ENCODE results near the gene CTBS.

CTBS gene

DNA sequence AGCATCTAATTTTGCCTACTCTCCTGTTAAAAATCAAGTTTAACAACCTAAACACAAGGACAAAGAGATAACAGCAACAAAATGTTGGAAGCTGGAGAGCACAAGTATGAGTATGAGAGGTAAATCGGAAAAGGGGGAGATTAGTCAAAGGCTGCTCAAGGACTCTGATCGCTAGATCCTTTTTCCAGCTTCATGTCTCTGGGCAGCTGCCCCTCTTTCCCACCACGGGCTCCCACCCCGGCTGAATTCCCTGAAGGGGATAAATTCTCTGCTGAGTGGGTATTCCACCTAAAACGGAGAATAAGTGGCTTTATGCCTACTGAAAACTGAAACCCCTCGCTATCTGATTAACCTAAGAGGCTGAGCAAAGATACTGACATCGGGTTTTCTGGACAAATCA lies 696 bp upstream of the CTBS start:
- H3K9me2 ChIP-seq (ENCODE audit: low read depth, low read length), result no peaks in the 10 kb centered on the region
- peak overlapping the region; percentile 87; the same call in 1 of the 2 replicates for H2AFZ ChIP-seq (ENCODE audit: low read length)
- no peaks in the 10 kb centered on the region for H3K79me2 ChIP-seq (ENCODE audit: insufficient read depth, low read length)
- no peak for TF ChIP-seq CTCF (IDR thresholded peaks at IDR 0.05; ENCODE audit: low read length)
- no peaks in the 10 kb centered on the region for H3K27me3 ChIP-seq (ENCODE audit: insufficient read depth, low read length)
- H3K4me2 ChIP-seq (ENCODE audit: low read length), result peak overlapping the region; percentile 83
- 0 out of 2 replicates have a peak, but pooled peaks cover 4% of the 10 kb centered on the region for H3K9me3 ChIP-seq (ENCODE audit: low read length)
- H3F3A ChIP-seq (ENCODE audit: insufficient read depth, low read length), result no peaks in the 10 kb centered on the region
- peak overlapping the region; percentile 74 for H3K4me3 ChIP-seq (ENCODE audit: low read depth, low read length, poor library complexity, severe bottlenecking)
- peak overlapping the region; percentile 50 for H3K9ac ChIP-seq (ENCODE audit: low read length)
- no peaks in the 10 kb centered on the region for H4K20me1 ChIP-seq (ENCODE audit: insufficient read depth, low read length)
- no peak overlapping the region for H3K27ac ChIP-seq (ENCODE audit: low read depth, low read length, poor library complexity, severe bottlenecking)
- peaks cover 24% of the 10 kb centered on the region for H3K4me1 ChIP-seq (ENCODE audit: insufficient read depth, low read length, severe bottlenecking)
- H3K36me3 ChIP-seq (ENCODE audit: insufficient read depth, low read length), result 0 out of 2 replicates have a peak, but pooled peaks cover 11% of the 10 kb centered on the region

- Histone ChIP-seq H3K27me3 (ENCODE audit: insufficient read depth, low read length) (no peaks in the 10 kb centered on the region), H3K4me2 (ENCODE audit: low read length) (peak overlapping the region; percentile 92), H3K4me3 (ENCODE audit: low read depth, low read length, poor library complexity, severe bottlenecking) (peak overlapping the region; percentile 74), H3K9me3 (ENCODE audit: low read length) (no peaks in the 10 kb centered on the region), H3K9ac (ENCODE audit: low read length) (peak overlapping the region; percentile 85), H3K27ac (ENCODE audit: low read depth, low read length, poor library complexity, severe bottlenecking) (peak overlapping the region; percentile 84), H3K9me2 (ENCODE audit: low read depth, low read length) (no peaks in the 10 kb centered on the region), H2AFZ (ENCODE audit: low read length) (no peak overlapping the region), H3K4me1 (ENCODE audit: insufficient read depth, low read length, severe bottlenecking) (peaks cover 24% of the 10 kb centered on the region), H4K20me1 (ENCODE audit: insufficient read depth, low read length) (no peaks in the 10 kb centered on the region), H3K79me2 (ENCODE audit: insufficient read depth, low read length) (no peaks in the 10 kb centered on the region), H3K36me3 (ENCODE audit: insufficient read depth, low read length) (peaks cover 22% of the 10 kb centered on the region), H3F3A (ENCODE audit: insufficient read depth, low read length) (no peaks in the 10 kb centered on the region)
- no peak for TF ChIP-seq CTCF (IDR thresholded peaks at IDR 0.05; ENCODE audit: low read length)
Measured at GRCh38 chr1:84573481-84573966, 716 bp downstream of the CTBS start.

GRCh38 chr1:84571150-84571535 lies 3.1 kb downstream of the CTBS start:
- Histone ChIP-seq H4K20me1 (ENCODE audit: insufficient read depth, low read length) (no peaks in the 10 kb centered on the region), H3K79me2 (ENCODE audit: insufficient read depth, low read length) (no peaks in the 10 kb centered on the region), H3F3A (ENCODE audit: insufficient read depth, low read length) (no peaks in the 10 kb centered on the region), H3K4me2 (ENCODE audit: low read length) (no peak overlapping the region), H3K27ac (ENCODE audit: low read depth, low read length, poor library complexity, severe bottlenecking) (no peak overlapping the region), H3K9me3 (ENCODE audit: low read length) (no peaks in the 10 kb centered on the region), H3K27me3 (ENCODE audit: insufficient read depth, low read length) (no peaks in the 10 kb centered on the region), H3K4me3 (ENCODE audit: low read depth, low read length, poor library complexity, severe bottlenecking) (no peak overlapping the region), H3K9me2 (ENCODE audit: low read depth, low read length) (no peaks in the 10 kb centered on the region), H3K36me3 (ENCODE audit: insufficient read depth, low read length) (peaks cover 32% of the 10 kb centered on the region), H2AFZ (ENCODE audit: low read length) (no peak overlapping the region), H3K4me1 (ENCODE audit: insufficient read depth, low read length, severe bottlenecking) (peaks cover 24% of the 10 kb centered on the region), H3K9ac (ENCODE audit: low read length) (no peak overlapping the region)
- TF ChIP-seq CTCF (IDR thresholded peaks at IDR 0.05; ENCODE audit: low read length) (no peak), EZH2 (IDR thresholded peaks at IDR 0.05; ENCODE audit: borderline replicate concordance, low read length) (no peak)

Data from OCI-LY1 (cell line).